ENCODE results near the gene RNF150.

DNA sequence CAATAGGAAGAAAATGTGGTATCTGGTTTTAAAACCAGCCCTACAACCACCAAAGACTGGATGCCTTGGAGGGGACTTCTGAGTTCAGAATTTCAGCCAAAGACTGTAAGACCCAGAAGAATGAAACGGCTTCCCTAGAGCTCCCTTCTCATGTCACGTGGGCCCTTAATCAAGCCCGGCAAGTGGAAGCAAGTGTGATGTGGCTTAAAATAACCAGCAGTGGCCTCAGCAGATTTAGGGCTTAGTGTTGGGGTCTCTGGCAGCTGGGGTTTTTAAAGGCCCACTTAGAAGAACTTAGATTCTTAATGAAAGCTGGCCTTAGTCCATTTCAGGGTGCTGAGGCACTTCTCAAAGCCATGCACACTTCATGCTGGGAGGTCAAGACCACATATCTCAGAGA lies 265.9 kb downstream of the RNF150 start:
- no peak for TF ChIP-seq EZH2 (IDR thresholded peaks at IDR 0.05; ENCODE audit: borderline replicate concordance)
- TF ChIP-seq, protein P1, sequence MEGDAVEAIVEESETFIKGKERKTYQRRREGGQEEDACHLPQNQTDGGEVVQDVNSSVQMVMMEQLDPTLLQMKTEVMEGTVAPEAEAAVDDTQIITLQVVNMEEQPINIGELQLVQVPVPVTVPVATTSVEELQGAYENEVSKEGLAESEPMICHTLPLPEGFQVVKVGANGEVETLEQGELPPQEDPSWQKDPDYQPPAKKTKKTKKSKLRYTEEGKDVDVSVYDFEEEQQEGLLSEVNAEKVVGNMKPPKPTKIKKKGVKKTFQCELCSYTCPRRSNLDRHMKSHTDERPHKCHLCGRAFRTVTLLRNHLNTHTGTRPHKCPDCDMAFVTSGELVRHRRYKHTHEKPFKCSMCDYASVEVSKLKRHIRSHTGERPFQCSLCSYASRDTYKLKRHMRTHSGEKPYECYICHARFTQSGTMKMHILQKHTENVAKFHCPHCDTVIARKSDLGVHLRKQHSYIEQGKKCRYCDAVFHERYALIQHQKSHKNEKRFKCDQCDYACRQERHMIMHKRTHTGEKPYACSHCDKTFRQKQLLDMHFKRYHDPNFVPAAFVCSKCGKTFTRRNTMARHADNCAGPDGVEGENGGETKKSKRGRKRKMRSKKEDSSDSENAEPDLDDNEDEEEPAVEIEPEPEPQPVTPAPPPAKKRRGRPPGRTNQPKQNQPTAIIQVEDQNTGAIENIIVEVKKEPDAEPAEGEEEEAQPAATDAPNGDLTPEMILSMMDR (IDR thresholded peaks at IDR 0.05; ENCODE audit: poor library complexity): no peak
